Kidney tubule cell (primary cell): Measurements from ENCODE around the gene RPL39.
"Not testable (repeated sequence)": the region's sequence is repeated elsewhere in the genome, so short reads cannot be mapped to it uniquely, and the experiment has no call there.

Experiments
- DNase-seq: peaks from one replicate; pipeline ENCODE4 v3.0.0-alpha.2; 2018; ENCODE audit warnings: low spot score

Gene RPL39

DNA sequence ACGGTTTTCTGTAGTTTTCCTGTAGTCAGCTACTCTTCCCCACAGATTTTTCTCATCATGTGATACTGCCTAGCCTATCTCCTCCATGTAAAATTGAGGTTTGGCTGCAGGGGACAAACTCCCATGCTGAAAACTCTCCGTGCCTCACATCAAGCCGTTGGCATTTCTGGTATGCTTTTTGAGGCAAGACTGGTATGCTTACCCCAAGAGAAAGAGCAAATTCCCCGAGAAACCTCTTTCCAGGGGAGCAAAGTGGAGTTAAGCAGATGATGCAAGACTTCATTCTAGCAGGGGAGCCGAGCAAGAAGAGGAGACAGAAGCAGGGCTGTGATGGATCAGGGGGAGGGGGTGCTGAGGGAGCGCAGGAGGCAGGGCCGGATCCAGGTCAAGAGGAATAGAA lies 28.2 kb downstream of the RPL39 start:
- peak; percentile 67 for DNase-seq

- no peak for DNase-seq
Observed at GRCh38 chrX:119762718-119763117, 28.7 kb downstream of the RPL39 start.

- DNase-seq = no peak
Observed at GRCh38 chrX:119760026-119760877, 31.2 kb downstream of the RPL39 start.

- DNase-seq = no peak
Observed at GRCh38 chrX:119759248-119759766, 32.1 kb downstream of the RPL39 start.

DNA sequence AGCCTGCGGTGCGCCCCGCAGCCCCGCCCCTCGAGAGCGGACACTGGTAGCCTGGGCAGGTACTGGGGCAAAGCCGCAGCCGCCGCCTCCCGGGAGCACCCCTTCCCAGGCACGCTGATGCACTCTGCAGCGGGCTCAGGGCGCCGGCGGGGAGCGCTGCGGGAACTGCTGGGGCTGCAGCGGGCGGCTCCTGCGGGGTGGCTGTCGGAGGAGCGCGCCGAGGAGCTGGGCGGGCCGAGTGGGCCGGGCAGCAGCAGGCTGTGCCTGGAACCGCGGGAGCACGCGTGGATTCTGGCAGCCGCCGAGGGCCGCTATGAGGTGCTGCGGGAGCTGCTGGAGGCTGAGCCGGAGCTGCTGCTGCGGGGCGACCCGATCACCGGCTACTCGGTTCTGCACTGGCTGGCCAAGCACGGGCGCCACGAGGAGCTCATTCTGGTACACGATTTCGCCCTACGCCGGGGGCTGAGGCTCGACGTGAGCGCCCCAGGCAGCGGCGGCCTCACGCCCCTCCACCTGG lies 32.6 kb downstream of the RPL39 start:
- peak; percentile 31 for DNase-seq

DNA sequence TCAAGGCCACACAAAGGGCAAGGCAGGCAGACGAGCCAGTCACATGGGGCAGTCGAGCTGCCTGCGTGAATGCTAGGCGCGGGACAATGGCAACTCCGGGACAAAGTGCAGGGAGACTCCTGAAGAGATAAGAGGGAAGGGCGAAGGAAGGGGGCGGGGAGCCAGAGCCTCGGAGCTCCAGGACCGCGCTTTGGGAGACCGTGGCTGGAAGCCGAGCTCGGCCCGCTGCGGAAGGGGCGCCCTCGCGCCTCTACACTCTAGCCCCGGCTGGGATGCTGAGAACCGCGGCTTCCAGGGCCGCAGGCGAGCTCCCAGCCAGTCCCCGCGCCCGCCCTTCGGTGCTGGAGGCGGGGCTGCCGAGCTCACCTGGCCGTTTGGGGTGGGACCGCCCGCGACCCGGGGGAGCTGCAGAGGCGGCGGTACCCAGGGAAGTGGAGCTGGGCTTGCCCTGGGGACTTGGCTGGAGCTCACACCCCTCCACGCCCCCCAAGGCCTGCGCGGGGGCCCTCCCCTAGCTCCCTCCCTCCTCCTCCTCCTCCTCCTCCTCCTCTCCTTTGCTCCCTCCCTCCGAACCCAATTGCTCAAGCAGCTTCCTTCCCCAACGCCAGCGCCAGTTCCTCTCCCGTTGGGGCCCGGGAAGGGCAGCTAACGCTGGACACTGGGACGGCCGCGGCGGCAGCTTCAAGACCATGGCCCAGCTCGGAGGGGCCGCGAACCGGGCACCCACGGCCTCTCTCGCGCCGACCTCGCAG lies 33.3 kb downstream of the RPL39 start, which contains the start of gene SOWAHD:
SOWAHD (plus strand) TSS at position 610 of the 752 bp plus-strand sequence; CDS start at position 690, 80 bp downstream.
- peak; percentile 24 for DNase-seq

DNA sequence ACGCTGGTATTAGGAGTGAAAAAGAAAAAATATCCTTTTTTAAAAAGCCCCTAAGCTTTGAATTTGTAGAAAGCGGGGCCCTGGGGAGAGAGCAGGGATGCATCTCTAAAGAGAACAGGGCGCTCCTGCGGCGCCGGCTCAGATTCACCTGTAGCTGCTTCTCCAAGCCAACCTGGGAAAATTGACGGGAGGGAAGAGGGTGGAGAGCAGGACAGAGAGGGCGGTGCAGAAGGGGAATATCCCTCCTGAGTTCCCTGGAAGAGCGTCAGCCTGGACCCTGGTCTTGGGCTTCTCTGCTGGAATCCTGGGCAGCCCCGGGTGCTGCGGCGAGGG lies 33.8 kb downstream of the RPL39 start:
- DNase-seq = no peak

- no peak for DNase-seq
Observed at GRCh38 chrX:119756926-119757635, 34.3 kb downstream of the RPL39 start.

- no peak for DNase-seq
Observed at GRCh38 chrX:119755981-119756533, 35.4 kb downstream of the RPL39 start.

DNA sequence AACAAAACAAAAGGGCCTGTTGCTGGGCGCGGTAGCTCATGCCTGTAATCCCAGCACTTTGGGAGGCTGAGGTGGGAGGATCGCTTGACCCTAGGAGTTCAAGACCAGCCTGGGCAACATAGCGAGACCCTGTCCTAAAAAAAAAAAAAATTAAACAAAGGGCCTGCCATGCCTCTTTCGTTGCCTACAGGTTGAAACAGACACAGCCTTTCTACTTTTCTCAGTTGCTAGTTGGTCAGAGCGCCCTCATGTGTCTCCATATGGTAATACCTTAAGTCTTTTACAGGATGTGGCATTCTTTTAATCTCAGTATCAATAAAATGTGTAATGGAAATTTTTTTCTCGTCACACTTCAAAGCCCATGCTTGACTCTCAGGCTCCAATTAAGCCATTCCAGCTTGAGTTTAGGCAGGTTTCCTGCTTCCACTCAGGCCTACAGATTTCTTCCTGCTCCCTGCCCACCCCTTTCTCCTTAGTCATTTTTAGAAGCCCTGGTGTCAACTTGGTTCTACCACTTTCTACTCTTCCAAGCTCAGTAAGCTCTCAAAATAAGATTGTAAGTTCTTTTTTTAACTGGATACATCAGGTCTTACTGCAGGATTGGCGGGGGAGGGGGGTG lies 37.7 kb downstream of the RPL39 start:
- DNase-seq = peak; percentile 45

- no peak for DNase-seq
Observed at GRCh38 chrX:119753001-119753400, 38.4 kb downstream of the RPL39 start.

- not testable (repeated sequence) for DNase-seq
Observed at GRCh38 chrX:119750751-119751150, 40.7 kb downstream of the RPL39 start.

DNA sequence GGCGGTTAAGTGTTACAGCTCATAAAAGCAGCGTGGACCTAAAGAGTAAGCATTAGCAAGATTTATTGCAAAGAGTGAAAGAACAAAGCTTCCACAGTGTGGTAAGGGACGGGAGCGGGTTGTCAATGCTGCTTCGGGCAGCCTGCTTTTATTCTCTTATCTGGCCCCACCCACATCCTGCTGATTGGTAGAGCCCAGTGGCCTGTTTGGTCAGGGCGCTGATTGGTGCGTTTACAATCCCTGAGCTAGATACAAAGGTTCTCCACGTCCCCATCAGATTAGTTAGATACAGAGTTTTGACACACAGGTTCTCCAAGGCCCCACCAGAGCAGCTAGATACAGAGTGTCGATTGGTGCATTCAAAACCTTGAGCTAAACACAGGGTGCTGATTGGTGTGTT lies 41.3 kb downstream of the RPL39 start:
- not testable (repeated sequence) for DNase-seq

DNA sequence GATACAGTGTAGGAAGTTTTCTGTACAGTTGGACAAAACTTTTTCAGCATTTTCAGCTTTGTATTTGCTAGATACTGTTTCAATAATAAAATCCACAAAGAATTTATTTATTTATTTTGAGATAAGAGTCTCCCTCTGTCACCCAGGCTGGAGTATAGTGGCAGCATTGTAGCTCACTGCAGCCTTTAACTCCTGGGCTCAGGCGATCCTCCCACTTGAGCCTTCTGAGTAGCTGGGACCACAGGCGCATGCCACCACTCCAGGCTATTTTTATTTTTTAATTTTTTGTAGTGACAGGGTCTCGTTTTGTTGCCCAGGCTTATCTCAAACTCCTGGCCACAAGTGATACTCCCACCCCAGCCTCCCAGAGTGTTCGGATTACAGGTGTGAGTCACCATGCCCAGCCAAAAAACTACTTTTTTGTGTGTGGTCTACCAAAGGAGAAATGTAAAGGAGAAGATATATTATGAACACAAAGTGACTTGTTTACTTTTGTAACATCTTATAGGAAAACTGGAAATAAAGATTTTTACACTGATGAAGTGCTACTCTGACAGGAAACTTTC lies 46.1 kb downstream of the RPL39 start:
- DNase-seq = no peak

DNA sequence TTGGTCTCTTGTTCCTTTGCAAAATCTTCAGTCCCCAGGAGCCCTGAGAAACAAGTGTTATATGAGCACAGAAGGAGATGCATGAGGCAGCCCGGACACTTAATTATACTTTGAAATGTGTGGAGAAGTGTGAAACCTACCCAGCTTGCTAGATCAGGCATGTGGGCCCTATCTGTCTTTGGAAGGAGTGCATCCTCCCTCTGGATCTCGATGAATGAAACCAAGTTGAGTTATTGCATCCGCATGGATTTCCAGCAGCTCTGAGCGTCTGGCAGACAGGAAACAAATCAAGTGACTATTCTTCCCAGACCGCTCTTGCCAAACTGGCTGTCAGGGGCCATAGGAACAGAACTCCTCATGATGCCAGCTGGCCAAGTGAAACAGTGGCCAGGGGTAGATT lies 52.7 kb downstream of the RPL39 start:
- DNase-seq = no peak
